Neutrophil (primary cell): ENCODE data around the gene ZNF620.

Experiments used
- H3K27ac ChIP-seq: fragments of 200-600 bp; sonication (generic); 2 replicates; pipeline ENCODE4 v1.5.1; 2016; ENCODE audit warnings: mild to moderate bottlenecking, moderate library complexity
- H3K27me3 ChIP-seq: fragments of 200-600 bp; sonication (generic); 2 replicates; pipeline ENCODE4 v1.6.0; 2016; ENCODE audit warnings: mild to moderate bottlenecking
- H3K36me3 ChIP-seq: fragments of 200-600 bp; sonication (generic); 2 replicates; pipeline ENCODE4 v1.5.1; 2017
- H3K4me1 ChIP-seq, 2 experiments: fragments of 200-600 bp in 1 of 2; sonication (generic) in 1 of 2; 1 replicate in 1 of 2; 2 replicates in 1 of 2; pipeline versions ENCODE4 v1.5.1 to v1.6.1; 2013 to 2016; ENCODE audit warnings: low read depth in 1 of 2, low read length in 1 of 2, mild to moderate bottlenecking in 1 of 2, moderate library complexity in 1 of 2; ENCODE audit not compliant: control insufficient read depth in 1 of 2, insufficient read depth in 1 of 2
- H3K4me3 ChIP-seq, 2 experiments: fragments of 200-600 bp in 1 of 2; sonication (generic) in 1 of 2; 1 replicate in 1 of 2; 2 replicates in 1 of 2; pipeline ENCODE4 v1.5.1; 2013 to 2016; ENCODE audit warnings: low read depth in 1 of 2, low read length in 1 of 2, mild to moderate bottlenecking in 1 of 2, moderate library complexity in 1 of 2
- H3K9me3 ChIP-seq: fragments of 200-600 bp; sonication (generic); 2 replicates; pipeline ENCODE4 v1.5.1; 2016
- TF ChIP-seq, protein P1 (sequence below): fragments of 200-600 bp; sonication (generic); IDR thresholded peaks from 2 replicates; pipeline ENCODE4 v1.5.1; 2016; ENCODE audit warnings: antibody characterized with exemption

ZNF620 gene

DNA sequence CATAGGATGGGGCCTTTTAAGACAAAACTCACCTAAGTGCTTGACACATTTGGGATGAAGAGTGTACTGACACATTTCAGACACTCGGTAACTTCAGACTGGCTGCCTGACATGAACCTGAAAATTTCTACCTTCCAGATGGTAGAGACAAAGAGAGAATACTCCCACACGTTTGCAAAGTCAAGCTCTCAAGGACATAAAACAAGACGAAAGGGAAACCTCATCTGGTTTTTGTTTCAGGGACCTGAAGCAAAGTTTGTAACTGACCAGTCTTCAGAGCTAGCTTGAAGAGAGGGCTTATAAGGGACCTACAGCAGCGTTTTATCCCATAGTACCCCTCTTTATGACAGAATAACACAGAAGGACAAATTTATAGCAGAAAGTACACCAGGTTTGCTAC is 60.9 kb downstream of the ZNF620 start:
- TF ChIP-seq, protein P1, sequence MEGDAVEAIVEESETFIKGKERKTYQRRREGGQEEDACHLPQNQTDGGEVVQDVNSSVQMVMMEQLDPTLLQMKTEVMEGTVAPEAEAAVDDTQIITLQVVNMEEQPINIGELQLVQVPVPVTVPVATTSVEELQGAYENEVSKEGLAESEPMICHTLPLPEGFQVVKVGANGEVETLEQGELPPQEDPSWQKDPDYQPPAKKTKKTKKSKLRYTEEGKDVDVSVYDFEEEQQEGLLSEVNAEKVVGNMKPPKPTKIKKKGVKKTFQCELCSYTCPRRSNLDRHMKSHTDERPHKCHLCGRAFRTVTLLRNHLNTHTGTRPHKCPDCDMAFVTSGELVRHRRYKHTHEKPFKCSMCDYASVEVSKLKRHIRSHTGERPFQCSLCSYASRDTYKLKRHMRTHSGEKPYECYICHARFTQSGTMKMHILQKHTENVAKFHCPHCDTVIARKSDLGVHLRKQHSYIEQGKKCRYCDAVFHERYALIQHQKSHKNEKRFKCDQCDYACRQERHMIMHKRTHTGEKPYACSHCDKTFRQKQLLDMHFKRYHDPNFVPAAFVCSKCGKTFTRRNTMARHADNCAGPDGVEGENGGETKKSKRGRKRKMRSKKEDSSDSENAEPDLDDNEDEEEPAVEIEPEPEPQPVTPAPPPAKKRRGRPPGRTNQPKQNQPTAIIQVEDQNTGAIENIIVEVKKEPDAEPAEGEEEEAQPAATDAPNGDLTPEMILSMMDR = no peak
- no peaks in the 10 kb centered on the region for H3K9me3 ChIP-seq
- H3K4me1 ChIP-seq = no peaks in the 10 kb centered on the region
- no peaks in the 10 kb centered on the region for H3K36me3 ChIP-seq
- H3K27ac ChIP-seq = no peak overlapping the region
- no peaks in the 10 kb centered on the region for H3K27me3 ChIP-seq
- no peak overlapping the region for H3K4me3 ChIP-seq
